GM12875 (cell line): ENCODE measurements around the gene RMP24.
"Not testable (repeated sequence)": the region's sequence is repeated elsewhere in the genome, so short reads cannot be mapped to it uniquely, and the experiment has no call there.

Source experiments
- H3K4me3 ChIP-seq: one replicate; pipeline ENCODE4 v1.5.1; 2011; ENCODE audit warnings: low read depth, low read length, control low read depth
- TF ChIP-seq, protein P1 (sequence below): IDR thresholded peaks from 2 replicates; pipeline ENCODE4 v1.5.1; 2011; ENCODE audit warnings: low read depth, mild to moderate bottlenecking, control low read depth, inconsistent platforms, low read length, moderate library complexity, borderline replicate concordance; ENCODE audit not compliant: insufficient read depth

The RMP24 gene

GRCh38 chr18:35964319-35964718 lies 8.2 kb upstream of the RMP24 start:
- no peak overlapping the region for H3K4me3 ChIP-seq
- TF ChIP-seq, protein P1, sequence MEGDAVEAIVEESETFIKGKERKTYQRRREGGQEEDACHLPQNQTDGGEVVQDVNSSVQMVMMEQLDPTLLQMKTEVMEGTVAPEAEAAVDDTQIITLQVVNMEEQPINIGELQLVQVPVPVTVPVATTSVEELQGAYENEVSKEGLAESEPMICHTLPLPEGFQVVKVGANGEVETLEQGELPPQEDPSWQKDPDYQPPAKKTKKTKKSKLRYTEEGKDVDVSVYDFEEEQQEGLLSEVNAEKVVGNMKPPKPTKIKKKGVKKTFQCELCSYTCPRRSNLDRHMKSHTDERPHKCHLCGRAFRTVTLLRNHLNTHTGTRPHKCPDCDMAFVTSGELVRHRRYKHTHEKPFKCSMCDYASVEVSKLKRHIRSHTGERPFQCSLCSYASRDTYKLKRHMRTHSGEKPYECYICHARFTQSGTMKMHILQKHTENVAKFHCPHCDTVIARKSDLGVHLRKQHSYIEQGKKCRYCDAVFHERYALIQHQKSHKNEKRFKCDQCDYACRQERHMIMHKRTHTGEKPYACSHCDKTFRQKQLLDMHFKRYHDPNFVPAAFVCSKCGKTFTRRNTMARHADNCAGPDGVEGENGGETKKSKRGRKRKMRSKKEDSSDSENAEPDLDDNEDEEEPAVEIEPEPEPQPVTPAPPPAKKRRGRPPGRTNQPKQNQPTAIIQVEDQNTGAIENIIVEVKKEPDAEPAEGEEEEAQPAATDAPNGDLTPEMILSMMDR, result no peak

DNA sequence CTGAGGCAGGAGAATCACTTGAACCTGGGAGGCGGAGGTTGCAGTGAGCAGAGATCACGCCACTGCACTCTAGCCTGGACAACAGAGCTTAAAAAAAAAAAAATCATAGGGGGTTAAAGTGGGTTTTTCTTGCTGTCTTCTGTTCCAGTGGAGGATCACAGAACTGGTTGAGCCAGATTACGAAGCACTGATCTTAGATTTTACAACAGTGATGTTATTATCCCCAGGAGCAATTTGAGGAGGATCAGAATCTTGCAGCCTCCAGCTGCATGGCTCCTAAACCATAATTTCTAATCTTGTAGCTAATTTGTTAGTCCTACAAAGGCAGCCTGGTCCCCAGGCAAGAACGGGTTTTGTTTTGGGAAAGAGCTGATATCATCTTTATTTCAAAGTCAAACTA lies 4.6 kb upstream of the RMP24 start:
- H3K4me3 ChIP-seq, result not testable (repeated sequence)

DNA sequence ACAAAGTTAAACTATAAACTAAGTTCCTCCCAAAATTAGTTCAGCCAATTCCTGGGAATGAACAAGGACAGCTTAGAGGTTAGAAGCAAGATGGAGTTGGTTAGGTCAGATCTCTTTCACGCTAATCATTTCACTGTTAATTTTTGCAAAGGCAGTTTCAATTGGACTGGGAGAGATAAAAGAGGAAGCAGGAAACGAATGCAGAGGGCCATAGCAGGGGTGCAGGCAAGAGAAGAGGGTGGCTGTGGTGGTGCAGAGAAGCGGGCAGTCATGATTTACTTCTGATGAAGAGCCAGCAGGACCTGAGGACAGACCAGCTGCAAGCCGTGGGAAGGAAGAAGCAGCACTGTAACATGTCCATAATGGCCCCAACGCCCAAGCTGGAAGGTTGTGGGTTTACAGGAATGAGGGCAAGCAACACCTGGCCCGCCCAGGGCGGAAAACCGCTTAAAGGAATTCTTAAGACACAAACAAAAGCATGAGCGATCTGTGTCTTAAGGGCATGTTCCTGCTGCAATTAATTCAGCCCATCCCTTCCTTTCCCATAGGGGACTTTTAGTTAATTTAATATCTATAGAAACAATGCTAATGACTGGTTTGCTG lies 4.1 kb upstream of the RMP24 start:
- H3K4me3 ChIP-seq, result no peak overlapping the region
- TF ChIP-seq, protein P1, result no peak

- TF ChIP-seq, protein P1, result no peak
Observed at GRCh38 chr18:35969676-35970075, 2.8 kb upstream of the RMP24 start.

GRCh38 chr18:35971661-35972196 lies 750 bp upstream of the RMP24 start:
- H3K4me3 ChIP-seq, result peak overlapping the region; percentile 72
- TF ChIP-seq, protein P1, result no peak

More at GRCh38 chr18:35969676-35970075, 2.8 kb upstream of the RMP24 start:
- H3K4me3 ChIP-seq, result no peak overlapping the region

GRCh38 chr18:35973650-35974049 lies 1.2 kb downstream of the RMP24 start:
- H3K4me3 ChIP-seq, result no peak overlapping the region
- TF ChIP-seq, protein P1, result no peak

GRCh38 chr18:35974181-35974580 lies 1.7 kb downstream of the RMP24 start:
- TF ChIP-seq, protein P1, result no peak
- H3K4me3 ChIP-seq, result no peak overlapping the region
